Prostate gland (tissue), 2 donors: ENCODE data around the gene MECP2.

Experiments
- CTCF ChIP-seq, 4 experiments: fragments of 200-600 bp in 2 of 4; fragments of 450-650 bp in 2 of 4; sonication (generic) in 2 of 4; IDR thresholded peaks; 1 replicate in 3 of 4; 2 replicates in 1 of 4; pipeline ENCODE4 v1.5.1; 2016 to 2019; ENCODE audit warnings: antibody characterized with exemption in 4 of 4, mild to moderate bottlenecking in 2 of 4, moderate library complexity in 2 of 4
- POLR2A ChIP-seq: fragments of 450-650 bp; IDR thresholded peaks from one replicate; pipeline ENCODE4 v1.6.1; 2016; ENCODE audit warnings: antibody characterized with exemption, mild to moderate bottlenecking
- POLR2AphosphoS5 ChIP-seq: sonication (generic); formaldehyde crosslinking; IDR thresholded peaks from one replicate; pipeline ENCODE4 v1.6.1; 2017; ENCODE audit warnings: antibody characterized with exemption

DNA sequence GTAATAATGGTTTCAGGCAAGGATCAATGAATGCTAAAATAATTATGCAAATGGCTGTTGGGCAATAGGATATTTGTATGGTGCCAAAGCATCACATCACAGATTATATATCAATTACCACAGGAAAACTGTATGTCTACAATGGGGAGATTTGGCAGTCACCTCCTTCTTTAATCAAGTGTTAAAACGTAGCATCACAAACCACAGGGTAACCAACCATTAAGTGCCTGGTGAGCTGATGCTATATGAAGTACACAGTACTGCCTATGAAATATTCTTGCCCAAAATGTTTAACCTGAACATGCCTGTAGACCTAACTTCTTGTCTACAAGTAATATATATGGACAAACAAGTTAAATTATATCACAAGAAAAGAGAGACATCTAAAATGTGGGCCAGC, 25.3 kb downstream of the MECP2 start:
- TF ChIP-seq CTCF (IDR thresholded peaks at IDR 0.05) (no peak), POLR2AphosphoS5 (no peak), POLR2A (no peak)
